GM12878 (cell line): Measurements from ENCODE around the gene ADSS1. TPM values are rescaled to one million over a fixed set of nuclear protein-coding genes. Genes with fewer than 3 reads are reported as not detected.

ENCODE experiments used
- ATAC-seq: fragments of 200-7000 bp; cut with Tn5 transposase; 3 replicates; pipeline ENCODE4 v1.9.1; 2020; ENCODE audit warnings: mild to moderate bottlenecking, moderate library complexity
- BruUV-seq: library from RNA; stranded (reverse); fragments of 400-500 nt; replicated peaks from 2 replicates; lab custom pipeline; 2021; lab: Mats Ljungman, UMichigan
- CTCF ChIA-PET: fragments of 300-600 bp; sonication (Branson Sonifier 250); formaldehyde crosslinking; extraction: SDS; loops from one replicate; lab custom pipeline; 2021; ENCODE audit warnings: inconsistent platforms; lab: Yijun Ruan, JAX
- POLR2A ChIA-PET: fragments of 350-600 bp; formaldehyde crosslinking; extraction: SDS; loops from one replicate; lab custom pipeline; 2021; ENCODE audit warnings: inconsistent platforms; lab: Charles Lee
- RAD21 ChIA-PET: fragments of 300-600 bp; sonication (Branson Sonifier 250); formaldehyde crosslinking; loops from one replicate; lab custom pipeline; 2023; ENCODE audit warnings: antibody characterized with exemption; ENCODE audit not compliant: unreplicated experiment; lab: Charles Lee
- SMC1A ChIA-PET: fragments of 300-600 bp; sonication (Branson Sonifier 250); formaldehyde crosslinking; loops from one replicate; lab custom pipeline; 2023; ENCODE audit not compliant: unreplicated experiment, uncharacterized antibody; lab: Charles Lee
- DNase-seq: peaks from one replicate; pipeline ENCODE4 v3.0.0-alpha.2; 2011; ENCODE audit warnings: low read depth, low spot score
- FAIRE-seq: peaks from 3 replicates; lab custom pipeline; 2011; peaks lifted over from hg19 to GRCh38; lab: Jason Lieb, UNC
- H2AFZ ChIP-seq: 2 replicates; pipeline ENCODE4 v1.6.0; 2011; ENCODE audit warnings: low read depth, low read length, control low read depth; ENCODE audit not compliant: control insufficient read depth
- H3K27ac ChIP-seq: 2 replicates; pipeline ENCODE4 v1.5.1; 2011; ENCODE audit warnings: control low read depth; ENCODE audit not compliant: control insufficient read depth, insufficient read depth
- H3K27me3 ChIP-seq, 2 experiments: replicated peaks in 1 of 2; 2 replicates each; pipeline versions ENCODE4 v1.6.0 to v1.6.1; 2011; ENCODE audit warnings: low read length in 1 of 2; ENCODE audit not compliant: control insufficient read depth in 2 of 2, insufficient read depth in 2 of 2
- H3K36me3 ChIP-seq, 2 experiments: 2 replicates each; pipeline ENCODE4 v1.5.1; 2011; ENCODE audit warnings: low read length in 1 of 2; ENCODE audit not compliant: control insufficient read depth in 2 of 2, insufficient read depth in 2 of 2
- H3K4me1 ChIP-seq: 2 replicates; pipeline ENCODE4 v1.6.1; 2011; ENCODE audit warnings: mild to moderate bottlenecking, low read length, moderate library complexity, mixed read lengths; ENCODE audit not compliant: control insufficient read depth, insufficient read depth
- H3K4me2 ChIP-seq: 2 replicates; pipeline ENCODE4 v1.6.0; 2011; ENCODE audit warnings: control low read depth; ENCODE audit not compliant: control insufficient read depth, insufficient read depth
- H3K4me3 ChIP-seq: fragments of 200-600 bp; sonication (generic); 2 replicates; pipeline ENCODE4 v1.5.1; 2016
- H3K79me2 ChIP-seq: 2 replicates; pipeline ENCODE4 v1.6.0; 2011; ENCODE audit warnings: low read length; ENCODE audit not compliant: control insufficient read depth, insufficient read depth
- H3K9ac ChIP-seq: 2 replicates; pipeline ENCODE4 v1.8.0; 2011; ENCODE audit warnings: low read length, control low read depth, mixed read lengths; ENCODE audit not compliant: control insufficient read depth, insufficient read depth
- H3K9me3 ChIP-seq: replicated peaks from 3 replicates; pipeline ENCODE4 v1.5.1; 2011; ENCODE audit warnings: mild to moderate bottlenecking, low read length; ENCODE audit not compliant: control insufficient read depth, insufficient read depth
- H4K20me1 ChIP-seq: 2 replicates; pipeline ENCODE4 v1.6.0; 2011; ENCODE audit not compliant: control insufficient read depth, insufficient read depth
- BCL3 ChIP-seq: IDR thresholded peaks from 2 replicates; pipeline ENCODE4 v1.6.1; 2011; ENCODE audit warnings: borderline replicate concordance, low read depth, mild to moderate bottlenecking, moderate library complexity, low read length; ENCODE audit not compliant: insufficient read depth, poor library complexity, severe bottlenecking
- BHLHE40 ChIP-seq, 2 experiments: fragments of 450-650 bp in 1 of 2; IDR thresholded peaks; 2 replicates each; pipeline ENCODE4 v1.6.1; 2011 to 2017; ENCODE audit warnings: low read depth in 2 of 2, borderline replicate concordance in 1 of 2, improper control_type of control experiment in 1 of 2, low read length in 1 of 2, mild to moderate bottlenecking in 1 of 2
- PBX3 ChIP-seq: IDR thresholded peaks from 2 replicates; pipeline ENCODE4 v1.6.1; 2011; ENCODE audit warnings: mild to moderate bottlenecking, low read depth, low read length, moderate library complexity; ENCODE audit not compliant: insufficient replicate concordance
- SMAD5 ChIP-seq: IDR thresholded peaks from 2 replicates; pipeline ENCODE4 v1.6.1; 2016; ENCODE audit warnings: antibody characterized with exemption, low read depth
- ZNF592 ChIP-seq: fragments of 450-650 bp; IDR thresholded peaks from 2 replicates; pipeline ENCODE4 v1.6.1; 2017; ENCODE audit warnings: mild to moderate bottlenecking, moderate library complexity
- WGBS: methylation state at CpG from one replicate; pipeline ENCODE4 v1.1.6; 2016; ENCODE audit warnings: low lambda C conversion rate; ENCODE audit not compliant: insufficient replicate concordance, insufficient coverage; ENCODE audit errors: missing lambda C conversion rate; 5-methylcytosine and 5-hydroxymethylcytosine counted together
- in situ Hi-C: fragments of 300-500 bp; cut with MboI; formaldehyde crosslinking; loops from 9 replicates; pipeline ENCODE4 v1.14.3; 2018; ENCODE audit warnings: mixed read lengths
- intact Hi-C: fragments of 100-400 bp; cut with micrococcal nuclease; formaldehyde crosslinking; loops from one replicate; pipeline ENCODE4 v1.14.2; 2022; ENCODE audit not compliant: unreplicated experiment
- polyA plus RNA-seq, 11 experiments: library from polyadenylated mRNA; depleted of rRNA in 4 of 11; unstranded in 6 of 11; stranded (reverse) in 5 of 11; fragments of >200 nt; fragmentation: Nextera tagmentation in 4 of 11; fragmentation: Illumina TruSeq in 1 of 11; extraction: Ambion mirVana in 4 of 11; extraction: Trizol in 1 of 11; gene quantifications; 1 replicate in 1 of 11; 2 replicates in 10 of 11; pipeline versions ENCODE4 v1.2.1 to v1.2.3, GENCODE V29; 2011 to 2016; ENCODE audit warnings: inconsistent platforms in 2 of 11, missing spikeins in 2 of 11, low read depth in 1 of 11
- total RNA-seq, 4 experiments: library from RNA; depleted of rRNA in 3 of 4; stranded (reverse); fragments of >200 nt in 3 of 4; fragmentation: Illumina TruSeq in 1 of 4; extraction: Trizol in 1 of 4; gene quantifications; 2 replicates each; pipeline versions ENCODE4 v1.2.1 to v1.2.3, GENCODE V29; 2013 to 2021

The ADSS1 gene
- total and polyA plus RNA-seq, 10 of the 15 experiments (the other 5 are each of a cell fraction or from before 2014, with no cell fraction given) = 0.11 to 0.45 (median 0.28) TPM; not detected in 5

GRCh38 chr14:104739026-104739425 is 15.0 kb downstream of the ADSS1 start (continued):
- no peak for TF ChIP-seq ZNF592

- WGBS = 41% methylated on average over 28 of the region's 29 CpGs
- Histone ChIP-seq H3K36me3 (no peaks in the 10 kb centered on the region), H3K9ac (no peak overlapping the region), H3K27me3 (no peaks in the 10 kb centered on the region; a peak in 3 of 4 replicates), H3K4me3 (no peak overlapping the region), H4K20me1 (no peaks in the 10 kb centered on the region), H3K9me3 (no peaks in the 10 kb centered on the region), H3K79me2 (no peaks in the 10 kb centered on the region), H3K4me2 (no peak overlapping the region), H3K4me1 (no peaks in the 10 kb centered on the region), H2AFZ (no peak overlapping the region), H3K27ac (no peak overlapping the region)
- no peak for ATAC-seq
- no peak for DNase-seq
- intact Hi-C loops (no loop called here), in situ Hi-C loops (no loop called here)
- BruUV-seq = no TSS peak
- ChIA-PET RAD21 (no interaction called here), POLR2A (no interaction called here), SMC1A (interaction anchor here (0.6 kb wide), 1 partner anchor 9 kb away, joined by 3 read pairs; no protein-coding TSS in a partner anchor), CTCF (interaction anchor here (1.3 kb wide), 1 partner anchor 66 kb away, joined by 3 read pairs; no protein-coding TSS in a partner anchor)
- TF ChIP-seq BHLHE40 (IDR thresholded peaks at IDR 0.05; ENCODE audit: borderline replicate concordance in 1 of 2, low read depth in 2 of 2, low read length in 1 of 2) = 0 out of 4 replicates have a peak, but pooled peaks of 1 of the 2 experiments have one; percentile 17
- TF ChIP-seq SMAD5 = no peak
- TF ChIP-seq PBX3 = peak; percentile 46
- peak; percentile 92 for TF ChIP-seq BCL3
- no peak for FAIRE-seq
Measured at GRCh38 chr14:104739546-104740516, 15.8 kb downstream of the ADSS1 start.
